ENCODE data around the gene NPPC.
A peak's percentile ranks its signal among the peaks of the same experiment; 100 is the strongest.

Gene NPPC

GRCh38 chr2:231930593-231931281 is 4.5 kb upstream of the NPPC start:
- H3K79me2 ChIP-seq (ENCODE audit: insufficient read depth, low read length) = no peaks in the 10 kb centered on the region
- H4K20me1 ChIP-seq (ENCODE audit: low read depth, low read length) = no peaks in the 10 kb centered on the region
- no peak overlapping the region for H3K4me2 ChIP-seq (ENCODE audit: low read depth, low read length, poor library complexity, severe bottlenecking)
- H3F3A ChIP-seq (ENCODE audit: insufficient read depth) = no peaks in the 10 kb centered on the region
- no peak overlapping the region for H3K27ac ChIP-seq (ENCODE audit: low read depth, low read length)
- no peaks in the 10 kb centered on the region for H3K36me3 ChIP-seq (ENCODE audit: low read length)
- no peak overlapping the region for H3K4me3 ChIP-seq (ENCODE audit: insufficient read depth, low read length, poor library complexity, severe bottlenecking)
- TF ChIP-seq EZH2phosphoT487 (conservative IDR thresholded peaks at IDR 0.05; ENCODE audit: low read length) (no peak), CTCF (IDR thresholded peaks at IDR 0.05; ENCODE audit: insufficient read depth, low read length, poor library complexity, severe bottlenecking) (no peak)
- H3K9me2 ChIP-seq (replicated peaks; ENCODE audit: insufficient read depth, low read length) = no peaks in the 10 kb centered on the region
- no peaks in the 10 kb centered on the region for H3K27me3 ChIP-seq (ENCODE audit: low read length)
- no peak overlapping the region for H2AFZ ChIP-seq (ENCODE audit: low read depth, low read length, severe bottlenecking)
- no peaks in the 10 kb centered on the region for H3K9me3 ChIP-seq (ENCODE audit: insufficient read depth, low read length)
- H3K9ac ChIP-seq (ENCODE audit: low read length) = no peak overlapping the region

GRCh38 chr2:231929961-231930592 is 3.9 kb upstream of the NPPC start:
- Histone ChIP-seq H3K27me3 (ENCODE audit: low read length) (no peaks in the 10 kb centered on the region), H3K79me2 (ENCODE audit: insufficient read depth, low read length) (no peaks in the 10 kb centered on the region), H3K9me3 (ENCODE audit: insufficient read depth, low read length) (no peaks in the 10 kb centered on the region), H3K4me3 (ENCODE audit: insufficient read depth, low read length, poor library complexity, severe bottlenecking) (no peak overlapping the region), H3K36me3 (ENCODE audit: low read length) (no peaks in the 10 kb centered on the region), H3K9me2 (replicated peaks; ENCODE audit: insufficient read depth, low read length) (no peaks in the 10 kb centered on the region), H4K20me1 (ENCODE audit: low read depth, low read length) (no peaks in the 10 kb centered on the region), H2AFZ (ENCODE audit: low read depth, low read length, severe bottlenecking) (no peak overlapping the region), H3K9ac (ENCODE audit: low read length) (no peak overlapping the region), H3K4me2 (ENCODE audit: low read depth, low read length, poor library complexity, severe bottlenecking) (no peak overlapping the region), H3F3A (ENCODE audit: insufficient read depth) (no peaks in the 10 kb centered on the region), H3K27ac (ENCODE audit: low read depth, low read length) (no peak overlapping the region)
- TF ChIP-seq CTCF (IDR thresholded peaks at IDR 0.05; ENCODE audit: insufficient read depth, low read length, poor library complexity, severe bottlenecking) (peak; percentile 77), EZH2phosphoT487 (conservative IDR thresholded peaks at IDR 0.05; ENCODE audit: low read length) (no peak)

- no peaks in the 10 kb centered on the region for H3K27me3 ChIP-seq (ENCODE audit: low read length)
Observed at GRCh38 chr2:231928901-231929725, 2.9 kb upstream of the NPPC start.

More at GRCh38 chr2:231928901-231929725, 2.9 kb upstream of the NPPC start:
- Histone ChIP-seq H4K20me1 (ENCODE audit: low read depth, low read length) (no peaks in the 10 kb centered on the region), H3K9ac (ENCODE audit: low read length) (no peak overlapping the region), H3K27ac (ENCODE audit: low read depth, low read length) (no peak overlapping the region), H3K4me2 (ENCODE audit: low read depth, low read length, poor library complexity, severe bottlenecking) (no peak overlapping the region), H3K9me2 (replicated peaks; ENCODE audit: insufficient read depth, low read length) (no peaks in the 10 kb centered on the region), H3F3A (ENCODE audit: insufficient read depth) (no peaks in the 10 kb centered on the region), H3K9me3 (ENCODE audit: insufficient read depth, low read length) (no peaks in the 10 kb centered on the region), H3K36me3 (ENCODE audit: low read length) (no peaks in the 10 kb centered on the region), H2AFZ (ENCODE audit: low read depth, low read length, severe bottlenecking) (no peak overlapping the region), H3K4me3 (ENCODE audit: insufficient read depth, low read length, poor library complexity, severe bottlenecking) (no peak overlapping the region), H3K79me2 (ENCODE audit: insufficient read depth, low read length) (no peaks in the 10 kb centered on the region)
- TF ChIP-seq CTCF (IDR thresholded peaks at IDR 0.05; ENCODE audit: insufficient read depth, low read length, poor library complexity, severe bottlenecking) (no peak), EZH2phosphoT487 (conservative IDR thresholded peaks at IDR 0.05; ENCODE audit: low read length) (no peak)
